ENCODE results near the gene MFAP5. TPM values are rescaled to one million over a fixed set of nuclear protein-coding genes. Genes with fewer than 3 reads are reported as not detected.

Gene MFAP5, protein sequence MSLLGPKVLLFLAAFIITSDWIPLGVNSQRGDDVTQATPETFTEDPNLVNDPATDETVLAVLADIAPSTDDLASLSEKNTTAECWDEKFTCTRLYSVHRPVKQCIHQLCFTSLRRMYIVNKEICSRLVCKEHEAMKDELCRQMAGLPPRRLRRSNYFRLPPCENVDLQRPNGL
- 0.19 and 0.85 TPM in 2 replicates for total RNA-seq

GRCh38 chr12:8662593-8662992 lies at the start of gene MFAP5:
TSS of gene MFAP5 (minus strand) at chr12:8662826. CDS start at chr12:8662104, 722 bp downstream.
- no peak for DNase-seq

DNA sequence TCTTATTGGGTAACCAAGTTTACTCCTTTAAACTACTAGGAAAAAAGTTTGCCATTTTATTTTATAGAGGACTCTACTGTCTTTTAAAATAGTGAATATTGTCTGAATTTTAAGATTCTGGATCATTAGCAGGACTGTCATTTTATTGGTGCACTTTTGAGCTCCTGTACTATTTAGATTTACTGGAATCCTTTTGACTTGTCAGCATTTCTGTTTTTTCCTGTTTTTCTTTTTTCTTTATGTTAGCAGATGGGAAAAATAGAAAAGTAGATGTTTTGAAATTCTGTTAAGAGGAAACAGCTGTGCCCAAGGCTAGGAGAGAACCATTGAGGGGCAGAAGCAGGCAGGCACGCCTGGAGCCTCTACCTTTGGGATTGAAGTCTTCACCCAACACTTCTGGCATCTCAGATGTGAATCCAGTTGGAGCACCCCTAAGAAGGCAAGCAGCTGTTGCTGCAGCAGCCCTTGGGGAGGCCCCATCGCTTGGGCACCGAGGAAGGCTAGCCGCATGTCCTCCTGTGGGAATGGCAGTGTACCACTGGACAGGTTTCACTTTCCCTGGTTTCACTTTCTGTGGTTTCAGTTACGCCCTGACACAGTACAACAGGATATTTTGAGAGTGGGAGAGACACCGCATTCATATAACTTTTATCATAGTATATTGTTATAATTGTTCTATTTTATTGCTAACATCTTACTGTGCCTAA lies 46.7 kb upstream of the MFAP5 start:
- DNase-seq: peak; percentile 69

GRCh38 chr12:8702159-8702558 lies 39.5 kb upstream of the MFAP5 start:
- DNase-seq: no peak

DNA sequence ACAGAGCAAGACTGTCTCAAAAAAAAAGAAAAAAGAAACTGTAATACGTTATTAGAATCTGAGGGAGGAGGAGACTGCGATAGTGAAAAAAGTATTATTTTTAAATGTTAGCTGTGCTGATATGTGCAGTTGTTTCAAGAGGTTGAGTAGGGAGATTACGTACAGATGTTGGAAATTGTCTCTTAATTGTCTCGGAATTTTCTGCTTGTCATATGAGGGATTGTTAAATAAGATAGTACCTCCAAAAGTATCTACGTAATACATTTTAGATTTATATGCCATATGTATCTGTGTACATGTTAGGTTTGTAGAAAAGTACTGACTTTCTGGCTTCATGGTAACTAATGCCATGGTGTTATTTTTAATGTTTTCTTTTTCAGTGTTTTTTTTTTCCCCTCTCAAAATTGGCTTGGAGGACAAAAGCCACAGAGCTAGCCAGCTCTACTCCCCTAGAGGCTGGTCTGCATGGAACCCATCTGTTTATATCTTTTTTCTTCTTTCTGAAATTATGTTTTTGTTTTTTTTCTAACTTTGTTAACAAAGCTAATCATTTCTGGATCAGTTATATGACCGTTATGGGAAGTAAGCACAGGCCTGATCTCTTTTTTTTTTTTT lies 38.5 kb upstream of the MFAP5 start:
- no peak for DNase-seq

- DNase-seq: no peak
Measured at GRCh38 chr12:8699714-8700113, 37.1 kb upstream of the MFAP5 start.

- no peak for DNase-seq
Measured at GRCh38 chr12:8698879-8699278, 36.3 kb upstream of the MFAP5 start.

- DNase-seq: peak; percentile 64
Measured at GRCh38 chr12:8698132-8698851, 35.7 kb upstream of the MFAP5 start.

- peak; percentile 84 for DNase-seq
Measured at GRCh38 chr12:8697476-8698131, 35.0 kb upstream of the MFAP5 start, which contains the start of gene RIMKLB. TSS of gene RIMKLB (plus strand) at chr12:8697991. CDS start at chr12:8713867, 15,876 bp downstream.

DNA sequence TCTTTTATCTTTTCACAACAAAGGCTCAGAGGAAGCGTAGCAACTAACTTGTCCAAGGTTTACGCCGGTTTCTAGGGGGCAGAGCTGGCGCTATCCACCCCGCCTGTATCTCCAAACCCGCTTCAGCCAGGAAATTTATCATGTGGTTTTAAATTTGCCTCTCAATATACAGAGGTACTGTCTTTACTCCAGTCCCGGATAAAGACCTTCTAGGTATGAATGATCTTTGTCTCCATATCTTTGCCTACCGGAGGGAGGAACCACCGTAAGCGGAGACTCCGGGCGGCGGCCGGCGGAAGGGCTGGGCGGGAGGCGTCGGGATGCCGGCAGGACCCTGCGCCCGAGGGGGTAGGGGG lies 34.5 kb upstream of the MFAP5 start:
- peak; percentile 68 for DNase-seq

DNA sequence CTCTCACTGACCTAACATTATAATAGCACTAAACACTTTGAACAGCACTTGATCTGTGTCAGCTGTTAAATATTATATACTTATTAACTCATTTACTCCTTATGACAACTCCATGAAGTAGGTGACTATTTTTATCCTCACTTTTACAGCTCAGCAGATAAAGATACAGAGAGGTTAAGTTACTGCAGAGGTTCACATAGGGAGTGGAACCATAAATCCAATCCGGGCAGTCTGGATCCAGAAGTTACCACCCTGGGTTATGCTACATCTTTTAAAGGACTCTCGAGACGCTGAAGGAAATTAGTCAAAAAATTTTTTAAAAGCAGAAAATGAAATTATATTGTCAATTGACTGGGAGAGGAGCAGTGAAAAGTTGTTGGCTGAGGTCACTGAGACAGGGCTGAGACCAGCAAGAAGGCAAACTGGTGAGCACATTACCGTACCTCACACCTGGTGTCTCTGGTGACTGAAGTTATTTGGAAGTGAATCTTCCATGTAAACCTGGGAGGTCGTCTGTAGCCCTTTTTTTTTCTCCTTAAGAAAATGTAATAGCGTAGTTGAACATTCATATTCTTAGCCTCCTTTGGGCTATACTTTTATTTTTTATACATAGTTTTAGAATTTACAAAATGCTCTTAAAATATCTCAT lies 33.9 kb upstream of the MFAP5 start:
- no peak for DNase-seq

DNA sequence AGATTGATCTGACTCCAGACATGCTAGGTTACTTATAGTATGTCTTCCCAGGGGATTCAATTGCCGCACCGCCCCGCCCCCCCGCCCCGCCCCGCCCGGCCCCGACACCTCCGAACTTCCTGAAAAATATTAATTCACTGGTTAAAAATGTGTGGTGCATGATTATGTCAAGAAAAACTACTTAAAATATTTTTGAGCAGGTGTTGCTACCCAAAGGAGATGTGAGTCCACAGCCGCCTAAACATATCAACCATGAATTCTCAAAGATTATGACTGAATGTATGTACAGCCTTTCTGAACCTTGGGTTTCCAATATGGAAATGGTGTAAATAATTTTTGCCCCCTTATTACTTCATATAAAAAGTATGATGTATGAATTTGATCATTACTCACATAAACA lies 32.5 kb upstream of the MFAP5 start:
- no peak for DNase-seq

- DNase-seq: peak; percentile 81
Measured at GRCh38 chr12:8692573-8692972, 29.9 kb upstream of the MFAP5 start.

DNA sequence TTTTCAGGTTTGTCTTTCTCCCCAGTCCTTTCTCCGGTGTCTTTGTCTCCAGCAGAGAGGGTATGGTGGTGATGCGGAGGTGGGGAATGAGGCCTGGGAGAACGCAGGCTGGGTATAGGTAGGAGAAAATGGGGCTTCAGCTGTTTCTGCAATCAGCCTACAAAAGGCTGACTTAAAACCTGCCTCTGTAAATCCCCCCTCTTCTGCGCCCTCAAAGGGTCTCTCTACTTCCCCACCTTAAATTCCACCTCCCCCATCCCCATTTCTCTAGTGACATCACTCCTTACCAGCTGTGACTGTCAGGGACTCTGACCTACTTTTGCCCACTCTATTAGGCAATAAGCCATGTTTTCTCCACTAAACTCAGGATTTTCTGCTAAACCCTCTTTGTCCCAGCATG lies 27.1 kb upstream of the MFAP5 start:
- DNase-seq: no peak

DNA sequence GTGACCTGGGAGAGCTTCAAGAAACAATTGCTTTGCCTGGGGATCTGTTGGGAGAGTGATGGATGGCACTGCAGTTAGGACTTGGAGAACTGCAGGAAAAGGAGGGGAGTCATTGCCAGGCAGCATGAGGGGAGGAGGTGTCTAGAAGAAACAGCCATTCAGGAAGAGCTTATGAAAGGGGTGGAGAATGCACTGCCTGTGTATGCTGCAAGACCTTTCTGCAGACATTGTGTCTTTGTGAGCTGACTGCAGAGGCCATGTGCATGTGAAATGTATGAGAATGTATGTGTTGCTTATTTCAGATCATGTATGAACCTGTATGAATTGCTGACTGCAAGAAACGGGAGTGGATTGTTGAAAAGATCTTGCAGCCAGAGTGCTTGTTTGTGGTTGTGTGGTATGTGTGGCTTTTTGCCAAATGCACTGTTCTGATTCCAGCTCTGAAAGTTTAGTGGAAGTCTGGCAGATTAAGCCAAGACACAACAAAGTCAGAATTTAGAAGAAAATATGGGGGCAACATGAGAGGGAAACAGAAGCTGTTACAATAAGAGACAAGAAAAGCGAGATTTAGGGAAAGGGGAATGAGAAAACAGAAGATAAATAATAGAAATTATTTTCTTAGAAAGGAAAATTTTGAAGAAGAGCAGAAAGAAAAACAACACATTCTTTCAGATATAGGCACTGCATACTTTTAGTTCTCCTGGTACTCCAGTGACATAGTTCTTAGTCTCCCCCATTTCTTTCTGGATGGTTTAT lies 25.4 kb upstream of the MFAP5 start:
- peak; percentile 92 for DNase-seq

DNA sequence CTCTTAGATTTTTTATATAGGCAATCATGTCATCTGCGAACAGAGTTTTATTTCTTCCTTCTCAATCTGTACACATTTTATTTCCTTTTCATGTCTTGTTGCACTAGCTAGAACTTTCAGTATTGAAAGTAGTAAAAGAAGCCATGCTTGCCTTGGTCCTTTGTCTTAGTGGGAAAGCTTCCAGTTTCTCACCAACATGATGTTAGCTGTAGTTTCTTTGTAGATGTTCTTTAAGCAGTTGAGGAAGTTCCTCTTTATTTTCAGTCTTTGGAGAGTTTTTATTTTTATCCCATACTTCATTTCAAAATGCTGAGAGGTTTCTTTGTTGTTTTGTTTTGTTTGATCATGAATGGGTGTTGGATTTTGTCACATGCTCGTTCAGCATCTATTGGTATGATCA lies 22.4 kb upstream of the MFAP5 start:
- DNase-seq: no peak

GRCh38 chr12:8681129-8681884 lies 18.7 kb upstream of the MFAP5 start:
- DNase-seq: peak; percentile 94

DNA sequence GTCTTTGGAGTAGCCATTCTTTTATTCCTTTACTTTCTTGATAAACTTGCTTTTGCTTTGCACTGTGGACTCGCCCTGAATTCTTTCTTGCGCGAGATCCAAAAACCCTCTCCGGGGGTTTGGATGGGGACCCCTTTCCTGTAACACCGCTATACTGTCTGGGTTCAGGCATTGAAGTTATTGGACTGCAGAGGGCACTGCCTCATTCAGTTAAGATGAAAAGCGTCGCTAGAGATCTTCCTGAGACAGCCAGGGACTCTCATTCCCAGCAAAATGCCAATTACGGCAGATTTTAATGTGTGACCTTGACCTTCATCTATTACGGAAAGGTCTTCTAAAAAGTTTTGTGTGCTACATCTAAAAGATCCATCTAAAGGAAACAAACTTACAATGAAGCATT lies 17.9 kb upstream of the MFAP5 start:
- peak; percentile 44 for DNase-seq

DNA sequence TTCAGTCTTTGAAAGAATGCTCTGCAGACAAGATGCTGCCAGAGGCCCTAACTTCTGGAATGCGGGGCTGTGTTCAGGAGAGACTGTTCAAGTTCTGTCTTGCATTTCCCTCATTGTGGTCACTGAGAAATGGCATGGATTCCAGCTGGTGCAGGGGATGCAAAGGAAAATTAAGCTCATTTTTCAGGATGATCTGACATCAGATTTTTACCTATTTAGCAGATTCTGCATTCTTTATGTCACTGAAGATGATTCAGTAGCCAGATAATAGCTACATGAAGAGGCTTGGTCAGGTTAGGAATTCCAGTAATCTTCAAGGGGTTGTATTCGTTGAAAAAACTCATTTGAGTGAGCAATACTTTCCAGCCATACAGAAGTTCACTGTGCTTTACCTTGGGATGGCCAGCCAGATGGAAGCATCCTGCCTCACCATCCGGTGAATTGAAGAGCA lies 16.1 kb upstream of the MFAP5 start:
- DNase-seq: no peak

DNA sequence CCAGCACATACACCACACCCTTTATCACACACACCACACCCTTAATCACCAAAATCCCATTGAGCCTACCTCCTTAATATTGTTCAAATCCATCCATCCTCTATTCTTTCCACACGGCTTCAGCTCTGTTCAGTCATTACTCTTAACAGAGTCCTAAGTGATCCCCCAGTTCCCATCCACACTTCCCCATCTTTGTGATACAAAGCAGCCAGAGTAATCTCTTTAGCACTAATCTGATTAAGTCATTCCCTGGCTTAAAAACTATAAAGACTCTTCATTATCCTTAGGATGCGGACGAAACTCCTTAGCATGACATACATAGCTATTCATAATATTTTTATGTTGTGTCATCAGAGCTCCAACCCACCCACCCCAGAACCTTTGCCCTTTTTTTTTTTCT lies 14.7 kb upstream of the MFAP5 start:
- DNase-seq: no peak

- peak; percentile 78 for DNase-seq
Measured at GRCh38 chr12:8676651-8677050, 14.0 kb upstream of the MFAP5 start.

GRCh38 chr12:8675591-8676036 lies 13.0 kb upstream of the MFAP5 start:
- DNase-seq: peak; percentile 48
